Astrocyte (in vitro differentiated cells and primary cell): Measurements from ENCODE around the gene CDH23. TPM values are rescaled to one million over a fixed set of nuclear protein-coding genes. Genes with fewer than 3 reads are reported as not detected.

ENCODE experiments used
- DNase-seq: peaks from one replicate; pipeline ENCODE4 v3.0.0-alpha.2; 2010; ENCODE audit warnings: low read depth
- FAIRE-seq: peaks from 2 replicates; lab custom pipeline; 2011; peaks lifted over from hg19 to GRCh38; lab: Jason Lieb, UNC
- H2AFZ ChIP-seq: 2 replicates; pipeline ENCODE4 v1.6.0; 2012; ENCODE audit warnings: low read depth, low read length, inconsistent platforms
- H3K27ac ChIP-seq: 2 replicates; pipeline ENCODE4 v1.5.1; 2011; ENCODE audit warnings: low read depth, low read length, inconsistent platforms
- H3K27me3 ChIP-seq: 2 replicates; pipeline ENCODE4 v1.6.0; 2011; ENCODE audit warnings: low read length, inconsistent platforms; ENCODE audit not compliant: insufficient read depth
- H3K36me3 ChIP-seq: 2 replicates; pipeline ENCODE4 v1.5.1; 2011; ENCODE audit warnings: low read length, inconsistent platforms; ENCODE audit not compliant: insufficient read depth
- H3K4me1 ChIP-seq: 2 replicates; pipeline ENCODE4 v1.5.1; 2011; ENCODE audit warnings: low read length, inconsistent platforms; ENCODE audit not compliant: insufficient read depth
- H3K4me2 ChIP-seq: 2 replicates; pipeline ENCODE4 v1.6.0; 2012; ENCODE audit warnings: low read length, inconsistent platforms
- H3K4me3 ChIP-seq: 2 replicates; pipeline ENCODE4 v1.5.1; 2011; ENCODE audit warnings: low read depth, mild to moderate bottlenecking, low read length, inconsistent platforms; ENCODE audit not compliant: insufficient read depth
- H3K79me2 ChIP-seq: 2 replicates; pipeline ENCODE4 v1.6.0; 2012; ENCODE audit warnings: mild to moderate bottlenecking, low read length, inconsistent platforms; ENCODE audit not compliant: insufficient read depth
- H3K9ac ChIP-seq: 2 replicates; pipeline ENCODE4 v1.6.0; 2012; ENCODE audit warnings: mild to moderate bottlenecking, low read length, inconsistent platforms
- H3K9me3 ChIP-seq: 2 replicates; pipeline ENCODE4 v1.5.1; 2012; ENCODE audit warnings: low read depth, mild to moderate bottlenecking, low read length, inconsistent platforms; ENCODE audit not compliant: insufficient read depth
- H4K20me1 ChIP-seq: 2 replicates; pipeline ENCODE4 v1.6.0; 2012; ENCODE audit warnings: low read length, inconsistent platforms; ENCODE audit not compliant: insufficient read depth
- H3K27ac Mint-ChIP-seq: one replicate; pipeline ENCODE4 v1.8.0; 2021; ENCODE audit warnings: mild to moderate bottlenecking, mixed read lengths; ENCODE audit not compliant: unreplicated experiment
- H3K27me3 Mint-ChIP-seq: one replicate; pipeline ENCODE4 v1.8.0; 2021; ENCODE audit warnings: low read depth, mixed read lengths; ENCODE audit not compliant: unreplicated experiment
- H3K36me3 Mint-ChIP-seq: one replicate; pipeline ENCODE4 v1.8.0; 2021; ENCODE audit warnings: low read depth, mixed read lengths; ENCODE audit not compliant: unreplicated experiment
- H3K4me1 Mint-ChIP-seq: one replicate; pipeline ENCODE4 v1.8.0; 2021; ENCODE audit warnings: low read depth, mixed read lengths; ENCODE audit not compliant: unreplicated experiment
- H3K4me3 Mint-ChIP-seq: one replicate; pipeline ENCODE4 v1.8.0; 2021; ENCODE audit warnings: mild to moderate bottlenecking, moderate library complexity, mixed read lengths; ENCODE audit not compliant: unreplicated experiment
- H3K9me3 Mint-ChIP-seq: one replicate; pipeline ENCODE4 v1.8.0; 2021; ENCODE audit warnings: mild to moderate bottlenecking, mixed read lengths; ENCODE audit not compliant: unreplicated experiment
- EZH2 ChIP-seq: IDR thresholded peaks from 2 replicates; pipeline ENCODE4 v1.6.1; 2012; ENCODE audit warnings: mild to moderate bottlenecking, low read length, inconsistent platforms; ENCODE audit not compliant: insufficient read depth
- total RNA-seq: library from RNA; stranded (reverse); gene quantifications from 2 replicates; pipeline ENCODE4 v1.2.1, GENCODE V29; 2021
- TF ChIP-seq, protein P1 (sequence below): IDR thresholded peaks from 2 replicates; pipeline ENCODE4 v1.5.1; 2011; ENCODE audit warnings: low read depth, mild to moderate bottlenecking, inconsistent platforms, low read length, moderate library complexity; ENCODE audit not compliant: insufficient read depth

CDH23 gene
- total RNA-seq, 1 donor from 2014 or later: not detected

DNA sequence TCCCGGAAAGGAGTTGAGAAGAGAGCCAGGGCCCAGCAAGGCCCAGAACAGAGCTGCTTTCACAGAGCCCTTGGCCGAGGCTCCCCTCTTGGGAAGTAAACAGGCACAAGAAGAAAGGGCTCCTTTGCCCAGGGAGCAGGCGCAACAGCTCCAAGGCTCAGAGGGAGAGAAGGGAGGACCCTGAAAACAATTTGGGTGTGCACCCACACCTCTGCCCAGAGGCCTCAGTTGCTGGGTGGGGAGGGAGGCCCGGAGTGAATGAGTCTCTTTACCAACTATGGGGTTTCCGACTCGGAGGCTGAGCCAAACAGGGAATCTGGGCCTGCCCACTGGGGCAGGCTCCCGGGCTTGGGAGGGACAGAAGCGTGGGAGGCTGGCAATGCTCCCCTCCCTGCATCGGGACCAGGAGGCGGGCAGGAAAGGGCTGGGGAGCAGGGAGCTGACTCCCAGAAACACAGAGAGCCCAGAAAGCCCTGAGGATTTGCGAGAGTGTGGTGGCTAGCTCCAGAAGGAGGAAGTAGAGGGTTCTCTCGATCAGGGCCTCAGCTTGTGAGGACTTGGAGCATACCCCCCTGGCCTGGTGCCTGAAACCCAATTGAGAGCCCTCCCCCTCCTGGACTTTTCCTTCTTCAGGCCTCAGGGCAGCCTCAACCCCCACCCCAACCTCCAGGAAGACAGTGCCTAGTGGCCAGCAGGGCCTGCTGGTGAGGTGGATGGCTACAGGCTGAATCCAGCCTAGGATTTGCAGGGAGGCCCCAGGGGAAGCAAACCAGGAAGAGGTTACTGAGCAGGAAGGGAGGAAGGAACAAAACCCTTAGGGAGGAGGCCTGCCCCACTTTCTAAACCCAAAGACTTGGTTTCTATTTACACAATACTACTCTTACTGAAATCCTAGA, 316.7 kb downstream of the CDH23 start:
- peaks cover 4% of the 10 kb centered on the region for H3K27me3 ChIP-seq
- Mint-ChIP-seq H3K27ac (peak overlapping the region; percentile 31), H3K4me3 (no peak overlapping the region), H3K4me1 (peaks cover 6% of the 10 kb centered on the region), H3K27me3 (peaks cover 33% of the 10 kb centered on the region), H3K36me3 (no peaks in the 10 kb centered on the region), H3K9me3 (peaks cover 2% of the 10 kb centered on the region)
- peak overlapping the region; percentile 60 for H3K4me2 ChIP-seq
- H3K4me1 ChIP-seq: peaks cover 7% of the 10 kb centered on the region
- peak overlapping the region; percentile 80 for H2AFZ ChIP-seq
- peak overlapping the region; percentile 52 for H3K9ac ChIP-seq
- no peaks in the 10 kb centered on the region for H3K79me2 ChIP-seq
- no peaks in the 10 kb centered on the region for H4K20me1 ChIP-seq
- FAIRE-seq (no peak), DNase-seq (peak; percentile 80)
- H3K4me3 ChIP-seq: no peak overlapping the region
- H3K27ac ChIP-seq: no peak overlapping the region
- H3K36me3 ChIP-seq: no peaks in the 10 kb centered on the region
- TF ChIP-seq, protein P1, sequence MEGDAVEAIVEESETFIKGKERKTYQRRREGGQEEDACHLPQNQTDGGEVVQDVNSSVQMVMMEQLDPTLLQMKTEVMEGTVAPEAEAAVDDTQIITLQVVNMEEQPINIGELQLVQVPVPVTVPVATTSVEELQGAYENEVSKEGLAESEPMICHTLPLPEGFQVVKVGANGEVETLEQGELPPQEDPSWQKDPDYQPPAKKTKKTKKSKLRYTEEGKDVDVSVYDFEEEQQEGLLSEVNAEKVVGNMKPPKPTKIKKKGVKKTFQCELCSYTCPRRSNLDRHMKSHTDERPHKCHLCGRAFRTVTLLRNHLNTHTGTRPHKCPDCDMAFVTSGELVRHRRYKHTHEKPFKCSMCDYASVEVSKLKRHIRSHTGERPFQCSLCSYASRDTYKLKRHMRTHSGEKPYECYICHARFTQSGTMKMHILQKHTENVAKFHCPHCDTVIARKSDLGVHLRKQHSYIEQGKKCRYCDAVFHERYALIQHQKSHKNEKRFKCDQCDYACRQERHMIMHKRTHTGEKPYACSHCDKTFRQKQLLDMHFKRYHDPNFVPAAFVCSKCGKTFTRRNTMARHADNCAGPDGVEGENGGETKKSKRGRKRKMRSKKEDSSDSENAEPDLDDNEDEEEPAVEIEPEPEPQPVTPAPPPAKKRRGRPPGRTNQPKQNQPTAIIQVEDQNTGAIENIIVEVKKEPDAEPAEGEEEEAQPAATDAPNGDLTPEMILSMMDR: no peak
- TF ChIP-seq EZH2: no peak
- H3K9me3 ChIP-seq: no peaks in the 10 kb centered on the region

DNA sequence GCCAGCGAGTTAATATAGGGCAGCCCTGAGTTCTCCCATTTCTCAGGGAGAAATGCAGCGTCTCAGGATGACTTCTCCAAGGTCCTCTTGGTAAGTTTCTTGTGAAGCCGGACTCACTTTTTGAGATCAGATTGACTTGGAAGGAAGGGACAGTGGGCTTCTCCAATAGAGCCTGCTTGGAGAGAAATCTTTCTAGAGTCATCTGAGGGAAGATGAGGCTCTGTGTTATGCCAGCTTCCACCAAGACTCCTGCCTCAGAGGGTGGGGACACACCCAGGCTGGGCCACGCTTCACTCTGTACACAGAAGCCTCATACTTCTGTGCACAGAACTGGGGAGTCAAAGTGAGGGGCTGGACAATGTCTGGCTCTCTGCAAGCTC, 317.3 kb downstream of the CDH23 start:
- Mint-ChIP-seq H3K4me3 (no peak overlapping the region), H3K36me3 (no peaks in the 10 kb centered on the region), H3K27me3 (peaks cover 33% of the 10 kb centered on the region), H3K27ac (peak overlapping the region; percentile 31), H3K9me3 (peaks cover 2% of the 10 kb centered on the region), H3K4me1 (peaks cover 6% of the 10 kb centered on the region)
- no peaks in the 10 kb centered on the region for H3K9me3 ChIP-seq
- no peaks in the 10 kb centered on the region for H4K20me1 ChIP-seq
- H3K27me3 ChIP-seq: no peaks in the 10 kb centered on the region
- TF ChIP-seq, protein P1: no peak
- no peak for TF ChIP-seq EZH2
- H3K9ac ChIP-seq: peak overlapping the region; percentile 52
- H2AFZ ChIP-seq: no peak overlapping the region
- no peak for DNase-seq
- no peak for FAIRE-seq
- H3K4me3 ChIP-seq: no peak overlapping the region
- peaks cover 7% of the 10 kb centered on the region for H3K4me1 ChIP-seq
- no peaks in the 10 kb centered on the region for H3K36me3 ChIP-seq
- H3K4me2 ChIP-seq: peak overlapping the region; percentile 60
- no peak overlapping the region for H3K27ac ChIP-seq
- no peaks in the 10 kb centered on the region for H3K79me2 ChIP-seq

DNA sequence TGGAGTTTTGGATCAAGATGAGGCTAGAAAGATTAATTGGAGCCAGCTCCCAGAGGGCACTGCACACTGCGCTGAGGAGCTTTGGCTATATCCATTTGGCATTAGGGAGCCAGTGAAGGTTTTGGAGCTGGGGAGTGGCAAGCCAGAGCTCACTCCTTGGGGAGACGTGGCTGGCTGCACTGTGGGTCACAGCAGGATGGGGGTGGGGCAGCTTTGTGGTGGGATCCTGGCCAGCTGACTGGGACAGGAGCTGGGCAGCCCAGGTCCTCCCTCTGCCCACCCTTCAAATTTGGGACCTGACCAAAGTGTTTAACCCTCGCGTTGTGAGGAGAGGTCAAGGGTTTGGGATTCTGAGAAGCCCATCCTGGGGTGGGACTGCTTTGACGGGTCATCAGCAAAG, 317.9 kb downstream of the CDH23 start:
- H3K9me3 ChIP-seq: no peaks in the 10 kb centered on the region
- no peak for FAIRE-seq
- no peak for DNase-seq
- no peaks in the 10 kb centered on the region for H3K27me3 ChIP-seq
- peaks cover 7% of the 10 kb centered on the region for H3K4me1 ChIP-seq
- no peak overlapping the region for H3K9ac ChIP-seq
- no peaks in the 10 kb centered on the region for H3K36me3 ChIP-seq
- Mint-ChIP-seq H3K27me3 (peaks cover 31% of the 10 kb centered on the region), H3K4me1 (peaks cover 6% of the 10 kb centered on the region), H3K36me3 (no peaks in the 10 kb centered on the region), H3K27ac (no peak overlapping the region), H3K9me3 (peaks cover 2% of the 10 kb centered on the region), H3K4me3 (no peak overlapping the region)
- no peak overlapping the region for H3K27ac ChIP-seq
- H3K4me3 ChIP-seq: no peak overlapping the region
- no peak overlapping the region for H3K4me2 ChIP-seq
- no peak for TF ChIP-seq EZH2
- TF ChIP-seq, protein P1: no peak
- no peaks in the 10 kb centered on the region for H4K20me1 ChIP-seq
- H2AFZ ChIP-seq: no peak overlapping the region
- no peaks in the 10 kb centered on the region for H3K79me2 ChIP-seq
